ENCODE data around the gene UGT1A4.

The UGT1A4 gene

GRCh38 chr2:233761040-233761769 lies 42.7 kb downstream of the UGT1A4 start:
- DNase-seq, result no peak
- H3K27ac Mint-ChIP-seq, result no peak overlapping the region
- TF ChIP-seq CTCF (IDR thresholded peaks at IDR 0.05), result no peak

GRCh38 chr2:233764264-233764663 lies 45.7 kb downstream of the UGT1A4 start:
- H3K4me1 Mint-ChIP-seq, result no peaks in the 10 kb centered on the region
- no peak overlapping the region for H3K4me3 Mint-ChIP-seq
- TF ChIP-seq CTCF (IDR thresholded peaks at IDR 0.05), result no peak
- no peak overlapping the region for H3K27ac Mint-ChIP-seq
- H3K36me3 Mint-ChIP-seq (ENCODE audit: low read depth), result no peaks in the 10 kb centered on the region
- no peaks in the 10 kb centered on the region for H3K9me3 Mint-ChIP-seq
- peaks cover 23% of the 10 kb centered on the region for H3K27me3 Mint-ChIP-seq (ENCODE audit: low read depth, poor library complexity)
- no peak for DNase-seq

More at GRCh38 chr2:233761040-233761769, 42.7 kb downstream of the UGT1A4 start:
- no peak overlapping the region for H3K4me3 Mint-ChIP-seq
- H3K9me3 Mint-ChIP-seq, result no peaks in the 10 kb centered on the region
- no peaks in the 10 kb centered on the region for H3K36me3 Mint-ChIP-seq (ENCODE audit: low read depth)
- peaks cover 23% of the 10 kb centered on the region for H3K27me3 Mint-ChIP-seq (ENCODE audit: low read depth, poor library complexity)
- H3K4me1 Mint-ChIP-seq, result no peaks in the 10 kb centered on the region

- Mint-ChIP-seq H3K36me3 (ENCODE audit: low read depth) (no peaks in the 10 kb centered on the region), H3K4me3 (no peak overlapping the region), H3K9me3 (no peaks in the 10 kb centered on the region), H3K27ac (no peak overlapping the region), H3K27me3 (ENCODE audit: low read depth, poor library complexity) (peaks cover 23% of the 10 kb centered on the region), H3K4me1 (no peaks in the 10 kb centered on the region)
- DNase-seq, result no peak
- TF ChIP-seq CTCF (IDR thresholded peaks at IDR 0.05), result no peak
Measured at GRCh38 chr2:233764761-233765160, 46.2 kb downstream of the UGT1A4 start.

- Mint-ChIP-seq H3K4me1 (no peaks in the 10 kb centered on the region), H3K27ac (no peak overlapping the region), H3K4me3 (no peak overlapping the region), H3K27me3 (ENCODE audit: low read depth, poor library complexity) (peaks cover 22% of the 10 kb centered on the region), H3K9me3 (no peaks in the 10 kb centered on the region), H3K36me3 (ENCODE audit: low read depth) (no peaks in the 10 kb centered on the region)
- no peak for DNase-seq
- no peak for TF ChIP-seq CTCF (IDR thresholded peaks at IDR 0.05)
Measured at GRCh38 chr2:233766416-233766815, 47.9 kb downstream of the UGT1A4 start.

- H3K36me3 Mint-ChIP-seq (ENCODE audit: low read depth), result no peaks in the 10 kb centered on the region
- no peaks in the 10 kb centered on the region for H3K9me3 Mint-ChIP-seq
- no peaks in the 10 kb centered on the region for H3K4me1 Mint-ChIP-seq
- H3K27ac Mint-ChIP-seq, result no peak overlapping the region
- peaks cover 22% of the 10 kb centered on the region for H3K27me3 Mint-ChIP-seq (ENCODE audit: low read depth, poor library complexity)
- no peak for DNase-seq
- no peak overlapping the region for H3K4me3 Mint-ChIP-seq
- TF ChIP-seq CTCF (IDR thresholded peaks at IDR 0.05), result no peak
Measured at GRCh38 chr2:233768076-233768475, 49.5 kb downstream of the UGT1A4 start.

GRCh38 chr2:233769260-233769659 lies 50.7 kb downstream of the UGT1A4 start:
- peaks cover 15% of the 10 kb centered on the region for H3K27me3 Mint-ChIP-seq (ENCODE audit: low read depth, poor library complexity)
- no peak overlapping the region for H3K27ac Mint-ChIP-seq
- H3K4me3 Mint-ChIP-seq, result no peak overlapping the region

More at GRCh38 chr2:233769260-233769659, 50.7 kb downstream of the UGT1A4 start:
- Mint-ChIP-seq H3K36me3 (ENCODE audit: low read depth) (no peaks in the 10 kb centered on the region), H3K9me3 (no peaks in the 10 kb centered on the region), H3K4me1 (no peaks in the 10 kb centered on the region)
- DNase-seq, result no peak
- no peak for TF ChIP-seq CTCF (IDR thresholded peaks at IDR 0.05)

Measured in nephron progenitor cell (in vitro differentiated cells).